HG03039 (cell line): ENCODE results near the gene RAB40C.

Experiments used
- ATAC-seq: cut with Tn5 transposase; IDR thresholded peaks from one replicate; pipeline ENCODE4 v1.9.1; 2021; ENCODE audit warnings: mild to moderate bottlenecking, moderate library complexity; ENCODE audit not compliant: unreplicated experiment

RAB40C gene

GRCh38 chr16:678209-678857, 88.5 kb downstream of the RAB40C start:
- no peak for ATAC-seq
